ENCODE results near the gene GZMM.

Gene GZMM

DNA sequence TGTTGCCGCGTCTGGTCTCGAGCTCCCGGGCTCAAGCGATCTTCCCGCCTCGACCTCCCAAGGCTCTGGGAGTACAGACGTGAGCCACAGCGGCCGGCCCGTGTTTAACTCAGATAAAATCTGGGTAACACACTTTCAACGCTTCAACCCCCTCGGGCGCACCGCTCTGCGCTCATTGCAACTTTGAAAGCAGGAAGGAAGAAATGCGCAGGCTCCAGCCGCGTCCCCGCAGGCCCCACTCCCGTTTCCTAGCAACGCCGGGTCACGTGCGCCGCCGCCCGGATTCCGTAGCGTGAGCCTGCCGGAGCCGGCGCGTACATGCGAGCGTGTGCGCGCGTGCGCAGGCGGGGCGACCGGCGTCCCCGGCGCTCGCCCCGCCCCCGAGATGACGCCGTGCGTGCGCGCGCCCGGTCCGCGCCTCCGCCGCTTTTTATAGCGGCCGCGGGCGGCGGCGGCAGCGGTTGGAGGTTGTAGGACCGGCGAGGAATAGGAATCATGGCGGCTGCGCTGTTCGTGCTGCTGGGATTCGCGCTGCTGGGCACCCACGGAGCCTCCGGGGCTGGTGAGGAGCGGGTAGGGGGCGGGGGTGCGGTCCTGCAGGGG lies 28.4 kb downstream of the GZMM start, which contains the start of gene BSG:
Gene BSG, plus strand, starts transcription at position 457 of the 603 bp plus-strand sequence. Its CDS starts 39 bp downstream, at position 496.
- H2AFZ ChIP-seq (ENCODE audit: low read depth, low read length) = peak within 1 kb of the TSS; percentile 6
- peaks cover 9% of the 10 kb centered on the region for H3K36me3 ChIP-seq (ENCODE audit: insufficient read depth, low read length)
- H3K9me3 ChIP-seq (ENCODE audit: low read length) = peaks cover 2% of the 10 kb centered on the region
- peaks cover 25% of the 10 kb centered on the region for H3K4me1 ChIP-seq (ENCODE audit: insufficient read depth, low read length)
- H3K27me3 ChIP-seq (ENCODE audit: insufficient read depth, low read length) = no peaks in the 10 kb centered on the region
- peak within 1 kb of the TSS; percentile 92 for H3K4me3 ChIP-seq (ENCODE audit: low read length)

DNA sequence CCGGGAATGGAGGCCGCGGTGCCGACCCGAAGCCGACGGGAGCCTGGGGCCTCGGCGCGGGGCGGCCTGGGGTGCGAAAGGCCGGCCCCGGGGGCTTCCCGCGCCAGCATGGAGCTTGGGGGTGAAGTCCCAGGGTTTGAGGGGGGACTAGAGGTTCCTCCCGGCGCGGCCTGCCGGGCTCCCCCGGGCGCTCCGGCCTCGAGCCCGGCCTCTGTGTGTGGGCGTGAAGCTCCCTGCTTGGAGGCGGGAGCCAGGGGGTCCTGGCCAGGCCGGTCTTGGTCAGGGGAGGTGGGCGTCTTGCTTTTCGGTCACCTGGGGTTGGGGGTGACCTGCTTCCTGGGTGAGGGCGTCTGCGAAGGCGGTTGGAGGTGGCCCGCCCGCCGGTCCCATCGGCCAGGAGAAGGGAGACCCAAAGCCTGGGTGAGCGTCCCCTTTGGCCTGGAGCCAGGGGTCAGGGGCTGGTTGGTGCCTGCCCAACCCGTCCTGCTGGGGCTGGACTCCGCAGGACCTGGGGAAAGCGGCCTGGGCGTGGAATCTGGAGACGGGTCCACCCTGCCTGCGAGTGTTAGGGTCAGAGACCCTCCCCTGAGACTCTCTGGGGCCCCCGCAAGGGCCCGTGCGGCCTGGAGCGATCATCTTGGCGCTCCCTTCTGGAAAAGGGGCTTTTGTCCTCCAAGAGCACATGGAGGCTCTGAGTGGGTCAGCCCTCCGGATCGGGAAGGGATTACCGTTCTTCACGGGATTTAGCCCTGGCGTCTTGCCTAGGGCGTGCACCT lies 29.1 kb downstream of the GZMM start:
- Histone ChIP-seq H3K27me3 (ENCODE audit: insufficient read depth, low read length) (no peaks in the 10 kb centered on the region), H3K36me3 (ENCODE audit: insufficient read depth, low read length) (peaks cover 15% of the 10 kb centered on the region), H3K4me1 (ENCODE audit: insufficient read depth, low read length) (peaks cover 25% of the 10 kb centered on the region), H3K9me3 (ENCODE audit: low read length) (no peaks in the 10 kb centered on the region), H2AFZ (ENCODE audit: low read depth, low read length) (no peak overlapping the region), H3K4me3 (ENCODE audit: low read length) (peak overlapping the region; percentile 92)

DNA sequence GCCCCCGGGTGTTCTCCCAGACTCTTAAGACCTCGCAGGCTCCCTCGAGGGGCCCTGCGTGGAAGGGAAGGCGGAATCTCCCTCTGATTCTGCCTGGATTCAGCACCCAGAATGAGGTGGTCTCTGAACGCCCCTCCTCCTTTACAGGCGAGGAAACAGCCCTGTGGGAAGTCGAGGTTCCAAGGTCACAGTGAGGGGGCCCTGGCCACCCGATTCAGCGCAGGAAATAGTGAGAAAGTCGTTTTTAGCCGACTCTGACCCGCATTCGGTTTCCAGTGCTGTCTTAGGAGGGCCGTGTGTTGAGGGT lies 29.6 kb downstream of the GZMM start:
- H3K4me3 ChIP-seq (ENCODE audit: low read length) = peak overlapping the region; percentile 92
- H3K9me3 ChIP-seq (ENCODE audit: low read length) = no peaks in the 10 kb centered on the region
- peaks cover 25% of the 10 kb centered on the region for H3K4me1 ChIP-seq (ENCODE audit: insufficient read depth, low read length)
- H3K36me3 ChIP-seq (ENCODE audit: insufficient read depth, low read length) = peaks cover 19% of the 10 kb centered on the region
- H3K27me3 ChIP-seq (ENCODE audit: insufficient read depth, low read length) = no peaks in the 10 kb centered on the region
- H2AFZ ChIP-seq (ENCODE audit: low read depth, low read length) = no peak overlapping the region

DNA sequence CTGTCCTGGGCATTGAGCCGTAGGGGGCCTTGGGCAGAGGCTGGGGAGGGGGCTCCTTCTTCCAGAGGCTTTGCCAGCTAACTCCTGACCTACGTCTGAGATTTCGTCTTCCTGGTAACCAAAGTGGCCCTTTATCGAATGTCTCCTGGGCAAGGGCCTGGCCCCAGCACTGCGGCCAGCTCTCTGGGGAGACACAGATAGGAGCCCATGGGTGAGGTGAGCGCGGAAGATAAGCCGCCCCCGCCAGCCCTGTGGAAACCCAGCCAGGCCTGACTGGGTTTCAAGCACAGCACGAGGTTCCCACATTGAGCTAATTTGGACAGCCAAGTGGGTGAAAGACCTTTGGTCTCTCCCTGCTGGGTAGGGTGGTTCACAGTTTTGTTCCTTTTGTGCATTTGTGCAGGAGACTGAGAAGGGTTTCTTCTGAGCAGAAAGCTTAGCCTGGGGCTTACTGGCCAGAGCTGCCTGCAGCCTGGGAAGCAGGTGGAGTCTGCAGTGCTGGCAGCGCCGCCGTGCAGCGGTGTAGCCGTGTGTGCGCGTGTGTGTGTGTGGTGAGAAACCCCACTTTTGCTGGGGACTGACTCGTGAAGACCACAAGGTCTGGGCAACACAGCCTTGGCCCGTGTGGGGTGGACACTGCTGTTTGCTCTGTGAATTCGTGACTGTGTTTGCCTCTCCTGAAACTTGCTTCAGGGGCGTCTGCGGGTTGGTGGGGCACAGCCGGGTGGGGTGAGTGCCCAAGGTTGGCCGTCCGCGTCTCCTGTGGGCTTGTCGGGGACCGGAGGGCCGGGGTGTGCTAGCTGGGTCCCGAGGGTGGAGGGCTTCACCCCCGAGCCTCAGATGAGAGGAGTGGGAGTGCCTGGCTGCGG lies 31.0 kb downstream of the GZMM start:
- H3K27me3 ChIP-seq (ENCODE audit: insufficient read depth, low read length) = no peaks in the 10 kb centered on the region
- H3K4me1 ChIP-seq (ENCODE audit: insufficient read depth, low read length) = peaks cover 25% of the 10 kb centered on the region
- H2AFZ ChIP-seq (ENCODE audit: low read depth, low read length) = no peak overlapping the region
- peak overlapping the region; percentile 3 for H3K4me3 ChIP-seq (ENCODE audit: low read length)
- H3K36me3 ChIP-seq (ENCODE audit: insufficient read depth, low read length) = peaks cover 26% of the 10 kb centered on the region
- H3K9me3 ChIP-seq (ENCODE audit: low read length) = no peaks in the 10 kb centered on the region

DNA sequence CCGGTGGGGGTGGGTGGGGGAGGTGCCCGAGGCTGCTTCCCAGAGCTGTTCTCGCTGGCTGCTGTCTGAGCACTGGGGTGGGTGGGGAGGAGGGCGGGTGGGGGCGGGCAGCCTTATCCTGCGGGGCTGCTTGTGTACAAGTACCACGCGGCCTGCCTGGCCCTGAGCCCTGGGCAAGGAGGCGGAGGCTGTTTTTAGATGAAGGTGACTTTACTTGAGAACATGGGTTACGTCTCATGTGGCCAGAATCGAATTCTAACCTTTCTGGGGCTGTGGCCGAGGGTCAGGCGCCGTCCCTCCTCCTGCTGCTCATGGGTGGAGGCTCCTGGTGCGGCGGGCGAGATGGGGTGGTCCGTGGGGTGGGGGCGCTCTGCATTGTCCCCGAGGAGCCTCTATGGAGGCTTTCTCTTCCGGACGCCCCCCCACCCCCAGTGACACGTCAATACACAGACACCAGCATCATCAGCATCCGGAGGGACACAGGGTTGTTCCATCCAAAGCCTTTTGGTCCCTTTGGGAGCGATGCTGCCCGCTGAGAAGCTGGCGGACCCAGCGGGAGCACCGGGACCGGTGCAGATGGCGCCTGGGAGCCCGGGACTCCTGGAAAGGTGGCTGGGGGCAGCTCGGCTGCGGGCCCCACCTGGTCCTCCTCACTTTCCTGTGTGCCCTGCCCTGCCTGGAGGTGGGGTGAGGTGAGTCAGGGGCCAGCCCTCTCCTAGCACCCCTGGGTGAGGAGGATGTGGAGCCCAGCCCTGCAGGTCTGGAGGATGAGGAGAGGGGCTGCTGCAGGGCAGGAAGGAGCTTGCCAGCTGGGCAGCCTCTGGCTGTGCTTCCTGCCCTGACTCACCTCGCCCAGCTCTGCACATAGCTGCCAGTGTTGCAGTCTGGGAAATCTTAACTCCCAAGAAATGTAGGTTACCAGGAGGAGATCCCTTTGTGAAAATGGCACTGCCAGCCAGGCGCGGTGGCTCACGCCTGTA lies 32.0 kb downstream of the GZMM start:
- Histone ChIP-seq H3K36me3 (ENCODE audit: insufficient read depth, low read length) (peaks cover 33% of the 10 kb centered on the region), H3K27me3 (ENCODE audit: insufficient read depth, low read length) (no peaks in the 10 kb centered on the region), H3K9me3 (ENCODE audit: low read length) (no peaks in the 10 kb centered on the region), H3K4me1 (ENCODE audit: insufficient read depth, low read length) (peaks cover 25% of the 10 kb centered on the region), H3K4me3 (ENCODE audit: low read length) (no peak overlapping the region), H2AFZ (ENCODE audit: low read depth, low read length) (no peak overlapping the region)

DNA sequence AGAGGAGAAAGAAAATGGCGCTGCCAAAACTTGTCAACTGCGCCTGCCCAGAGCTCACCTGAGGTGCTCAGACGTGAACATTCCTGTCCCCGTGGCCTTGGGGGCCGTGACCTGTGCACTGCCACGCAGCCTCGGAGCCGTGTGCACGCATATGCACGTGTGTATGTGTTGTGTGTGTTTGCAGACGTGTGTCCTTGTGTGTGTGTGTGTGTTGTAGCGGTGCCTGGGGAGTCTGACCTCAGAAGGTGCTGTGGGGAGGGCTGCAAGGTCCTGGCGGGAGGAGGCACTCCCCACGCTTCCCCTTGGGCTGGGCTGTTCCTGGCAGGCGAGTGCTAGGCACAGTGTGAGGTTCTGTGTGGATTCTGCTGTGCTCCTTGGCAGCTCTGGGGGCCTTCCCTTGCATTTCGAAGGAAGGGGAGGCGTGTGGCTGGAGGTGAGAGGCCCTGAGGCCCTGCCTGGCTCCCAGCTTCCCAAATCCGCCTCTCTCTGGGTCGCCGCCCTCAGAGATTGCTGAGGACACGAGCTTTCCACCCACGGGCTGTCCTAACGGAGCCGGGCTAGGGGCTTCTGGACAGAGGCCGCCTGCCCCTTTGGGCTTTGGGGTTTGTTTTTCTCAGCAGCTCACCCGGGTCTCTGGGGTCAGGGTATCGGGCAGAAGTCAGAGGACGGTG lies 33.0 kb downstream of the GZMM start:
- H3K27me3 ChIP-seq (ENCODE audit: insufficient read depth, low read length) = no peaks in the 10 kb centered on the region
- no peak overlapping the region for H3K4me3 ChIP-seq (ENCODE audit: low read length)
- H3K36me3 ChIP-seq (ENCODE audit: insufficient read depth, low read length) = peaks cover 42% of the 10 kb centered on the region
- no peak overlapping the region for H2AFZ ChIP-seq (ENCODE audit: low read depth, low read length)
- peaks cover 21% of the 10 kb centered on the region for H3K4me1 ChIP-seq (ENCODE audit: insufficient read depth, low read length)
- H3K9me3 ChIP-seq (ENCODE audit: low read length) = no peaks in the 10 kb centered on the region

DNA sequence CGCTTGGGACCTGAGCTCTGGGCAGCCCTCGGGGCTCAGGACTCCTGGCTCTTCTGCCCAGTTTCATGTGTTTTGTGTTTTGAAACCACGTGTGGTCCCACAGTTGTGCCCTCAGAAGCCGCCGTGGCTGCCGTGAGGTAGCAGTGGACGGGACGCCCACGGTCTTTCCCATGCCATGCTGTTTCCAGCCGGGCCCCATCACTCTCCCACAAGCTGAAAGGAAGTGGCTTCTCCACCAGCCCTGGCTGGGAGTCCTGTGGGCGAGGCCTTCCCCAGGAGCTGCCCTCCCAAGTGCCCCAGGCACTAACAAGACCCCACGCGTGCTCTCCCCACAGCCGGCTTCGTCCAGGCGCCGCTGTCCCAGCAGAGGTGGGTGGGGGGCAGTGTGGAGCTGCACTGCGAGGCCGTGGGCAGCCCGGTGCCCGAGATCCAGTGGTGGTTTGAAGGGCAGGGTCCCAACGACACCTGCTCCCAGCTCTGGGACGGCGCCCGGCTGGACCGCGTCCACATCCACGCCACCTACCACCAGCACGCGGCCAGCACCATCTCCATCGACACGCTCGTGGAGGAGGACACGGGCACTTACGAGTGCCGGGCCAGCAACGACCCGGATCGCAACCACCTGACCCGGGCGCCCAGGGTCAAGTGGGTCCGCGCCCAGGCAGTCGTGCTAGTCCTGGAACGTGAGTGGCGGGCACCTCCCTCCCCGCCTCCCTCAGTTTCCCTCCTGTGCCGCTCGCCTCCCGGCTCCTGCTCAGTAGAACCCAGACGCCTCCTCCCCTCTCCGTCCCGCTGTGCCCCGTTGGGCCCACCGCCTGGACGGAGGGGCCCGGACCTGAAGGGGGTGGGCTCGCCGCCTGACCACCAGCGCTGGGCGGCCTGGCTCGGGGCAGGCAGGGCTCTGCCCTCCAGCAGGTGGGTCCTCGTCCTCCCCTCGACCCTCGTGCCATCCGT lies 33.9 kb downstream of the GZMM start:
- Histone ChIP-seq H3K9me3 (ENCODE audit: low read length) (no peaks in the 10 kb centered on the region), H3K4me1 (ENCODE audit: insufficient read depth, low read length) (peaks cover 21% of the 10 kb centered on the region), H3K4me3 (ENCODE audit: low read length) (no peak overlapping the region), H3K27me3 (ENCODE audit: insufficient read depth, low read length) (no peaks in the 10 kb centered on the region), H2AFZ (ENCODE audit: low read depth, low read length) (no peak overlapping the region), H3K36me3 (ENCODE audit: insufficient read depth, low read length) (peaks cover 45% of the 10 kb centered on the region)

DNA sequence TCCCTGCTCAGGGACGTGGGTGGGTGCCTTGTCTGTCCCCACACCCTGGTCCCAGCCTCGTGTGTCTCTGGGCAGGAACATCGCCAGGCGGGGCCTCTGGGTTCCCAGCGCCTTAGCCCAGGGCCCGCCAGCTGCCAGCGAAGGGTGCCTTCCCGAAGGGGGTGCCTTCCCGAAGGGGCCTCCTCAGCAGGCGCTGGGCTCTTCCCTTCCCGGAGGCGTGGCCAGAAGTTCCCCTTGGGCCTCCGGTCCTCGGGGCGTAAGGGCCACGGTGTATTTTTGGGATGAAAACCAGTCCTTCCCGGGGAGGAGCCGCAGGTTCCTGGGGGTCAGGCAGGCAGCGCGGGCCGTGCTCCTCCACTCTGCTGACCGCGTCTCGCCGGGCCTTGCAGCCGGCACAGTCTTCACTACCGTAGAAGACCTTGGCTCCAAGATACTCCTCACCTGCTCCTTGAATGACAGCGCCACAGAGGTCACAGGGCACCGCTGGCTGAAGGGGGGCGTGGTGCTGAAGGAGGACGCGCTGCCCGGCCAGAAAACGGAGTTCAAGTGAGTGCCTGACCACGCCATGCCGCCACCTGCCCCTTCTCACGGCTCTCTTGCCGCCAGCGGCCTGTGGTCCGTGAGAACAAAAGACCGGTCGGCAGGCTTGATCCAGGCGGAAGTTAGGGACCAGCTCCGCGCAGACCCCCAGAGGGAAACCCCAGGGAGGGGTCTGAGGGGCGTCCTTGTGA lies 35.4 kb downstream of the GZMM start:
- Histone ChIP-seq H3K4me1 (ENCODE audit: insufficient read depth, low read length) (peaks cover 16% of the 10 kb centered on the region), H3K9me3 (ENCODE audit: low read length) (no peaks in the 10 kb centered on the region), H3K27me3 (ENCODE audit: insufficient read depth, low read length) (no peaks in the 10 kb centered on the region), H3K4me3 (ENCODE audit: low read length) (no peak overlapping the region), H2AFZ (ENCODE audit: low read depth, low read length) (no peak overlapping the region), H3K36me3 (ENCODE audit: insufficient read depth, low read length) (peaks cover 54% of the 10 kb centered on the region)

DNA sequence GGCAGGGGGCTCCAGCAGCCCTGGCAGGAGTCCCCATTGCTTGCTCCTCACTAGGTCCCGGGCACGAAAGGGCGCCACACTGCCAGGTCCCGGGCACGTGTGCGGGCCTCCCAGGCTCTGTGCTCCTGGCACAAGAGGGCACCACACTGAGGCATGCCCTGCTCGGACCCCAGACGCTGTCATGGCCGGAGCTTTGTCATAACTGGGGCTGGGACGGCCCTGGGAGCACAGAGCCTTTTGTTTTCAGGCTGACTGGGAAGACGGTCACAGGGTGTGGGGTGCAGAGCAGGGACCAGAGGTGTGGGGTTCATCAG lies 35.9 kb downstream of the GZMM start:
- Histone ChIP-seq H3K36me3 (ENCODE audit: insufficient read depth, low read length) (peaks cover 54% of the 10 kb centered on the region), H3K4me3 (ENCODE audit: low read length) (no peak overlapping the region), H2AFZ (ENCODE audit: low read depth, low read length) (no peak overlapping the region), H3K27me3 (ENCODE audit: insufficient read depth, low read length) (no peaks in the 10 kb centered on the region), H3K4me1 (ENCODE audit: insufficient read depth, low read length) (peaks cover 10% of the 10 kb centered on the region), H3K9me3 (ENCODE audit: low read length) (no peaks in the 10 kb centered on the region)

DNA sequence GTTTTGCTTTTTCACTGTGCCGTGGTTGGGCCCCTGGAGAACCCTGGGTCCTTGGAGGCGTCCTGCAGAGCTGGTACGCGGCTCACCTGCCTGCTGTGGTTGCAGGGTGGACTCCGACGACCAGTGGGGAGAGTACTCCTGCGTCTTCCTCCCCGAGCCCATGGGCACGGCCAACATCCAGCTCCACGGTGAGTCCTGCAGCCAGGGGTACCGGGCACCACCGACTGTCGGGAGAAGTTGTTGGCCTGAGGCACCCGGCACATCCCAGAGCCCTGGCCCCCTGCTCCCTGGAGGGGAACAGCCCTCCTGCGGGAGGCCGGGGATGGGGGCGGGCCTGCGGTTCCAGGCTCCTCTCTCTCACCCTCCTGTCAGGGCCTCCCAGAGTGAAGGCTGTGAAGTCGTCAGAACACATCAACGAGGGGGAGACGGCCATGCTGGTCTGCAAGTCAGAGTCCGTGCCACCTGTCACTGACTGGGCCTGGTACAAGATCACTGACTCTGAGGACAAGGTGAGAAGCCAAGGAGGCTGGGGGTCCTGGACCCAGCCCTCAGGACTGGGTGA lies 36.5 kb downstream of the GZMM start:
- H3K36me3 ChIP-seq (ENCODE audit: insufficient read depth, low read length) = peaks cover 54% of the 10 kb centered on the region
- H3K4me3 ChIP-seq (ENCODE audit: low read length) = no peak overlapping the region
- no peaks in the 10 kb centered on the region for H3K27me3 ChIP-seq (ENCODE audit: insufficient read depth, low read length)
- peaks cover 5% of the 10 kb centered on the region for H3K4me1 ChIP-seq (ENCODE audit: insufficient read depth, low read length)
- no peak overlapping the region for H2AFZ ChIP-seq (ENCODE audit: low read depth, low read length)
- H3K9me3 ChIP-seq (ENCODE audit: low read length) = no peaks in the 10 kb centered on the region
